Naive thymus-derived CD8-positive, alpha-beta T cell (primary cell): ENCODE results near the gene WFS1. TPM values are rescaled to one million over a fixed set of nuclear protein-coding genes. Genes with fewer than 3 reads are reported as not detected.

ENCODE experiments used
- ATAC-seq, 2 donors: fragments of 150-1000 bp; cut with Tn5 transposase in 1 of 2; sonication (Bioruptor Pico), chemical (Tn5 transposase) in 1 of 2; 1 replicate in 1 of 2; 2 replicates in 1 of 2; pipeline ENCODE4 v1.10.0; 2021; ENCODE audit warnings: mild to moderate bottlenecking in 2 of 2, moderate library complexity in 2 of 2
- POLR2A ChIA-PET: fragments of 350-600 bp; sonication (Branson Sonifier 250); formaldehyde crosslinking; loops from one replicate; lab custom pipeline; 2021; ENCODE audit warnings: antibody characterized with exemption; lab: Charles Lee
- DNase-seq, 10 donors: peaks; one replicate each; pipeline versions ENCODE4 v3.0.0 to v3.0.0-alpha.2; 2020 to 2022
- H3K27ac Mint-ChIP-seq, 10 donors: one replicate each; pipeline ENCODE4 v1.8.0; 2020 to 2022; ENCODE audit warnings: mild to moderate bottlenecking in 10 of 10, mixed read lengths in 10 of 10, moderate library complexity in 4 of 10, inconsistent platforms in 1 of 10
- H3K27me3 Mint-ChIP-seq, 5 donors: one replicate each; pipeline ENCODE4 v1.8.0; 2021 to 2022; ENCODE audit warnings: mixed read lengths in 5 of 5
- H3K36me3 Mint-ChIP-seq, 3 donors: one replicate each; pipeline ENCODE4 v1.8.0; 2020 to 2022; ENCODE audit warnings: mixed read lengths in 3 of 3, mild to moderate bottlenecking in 2 of 3, inconsistent platforms in 1 of 3
- H3K4me1 Mint-ChIP-seq, 4 donors: one replicate each; pipeline ENCODE4 v1.8.0; 2021 to 2022; ENCODE audit warnings: mixed read lengths in 4 of 4
- H3K4me3 Mint-ChIP-seq, 10 donors: one replicate each; pipeline ENCODE4 v1.8.0; 2020 to 2022; ENCODE audit warnings: mild to moderate bottlenecking in 10 of 10, mixed read lengths in 10 of 10, moderate library complexity in 6 of 10, inconsistent platforms in 1 of 10
- H3K9me3 Mint-ChIP-seq, 9 donors: one replicate each; pipeline ENCODE4 v1.8.0; 2020 to 2022; ENCODE audit warnings: mixed read lengths in 9 of 9, mild to moderate bottlenecking in 3 of 9, inconsistent platforms in 1 of 9, moderate library complexity in 1 of 9
- polyA plus RNA-seq, 3 donors: library from polyadenylated mRNA; unstranded; fragments of 300-500 nt; fragmentation: Illumina TruSeq; gene quantifications; one replicate each; pipeline ENCODE4 v1.2.3, GENCODE V29; 2021
- total RNA-seq, 8 experiments: library from RNA in 2 of 8; stranded (reverse) in 2 of 8; gene quantifications; one replicate each; pipeline ENCODE4 v1.2.3 and lab custom pipeline; 2021 to 2026

Gene WFS1
- total and polyA plus RNA-seq, 5 experiments from 2014 or later = 2.9 to 5.9 (median 4.8) TPM

DNA sequence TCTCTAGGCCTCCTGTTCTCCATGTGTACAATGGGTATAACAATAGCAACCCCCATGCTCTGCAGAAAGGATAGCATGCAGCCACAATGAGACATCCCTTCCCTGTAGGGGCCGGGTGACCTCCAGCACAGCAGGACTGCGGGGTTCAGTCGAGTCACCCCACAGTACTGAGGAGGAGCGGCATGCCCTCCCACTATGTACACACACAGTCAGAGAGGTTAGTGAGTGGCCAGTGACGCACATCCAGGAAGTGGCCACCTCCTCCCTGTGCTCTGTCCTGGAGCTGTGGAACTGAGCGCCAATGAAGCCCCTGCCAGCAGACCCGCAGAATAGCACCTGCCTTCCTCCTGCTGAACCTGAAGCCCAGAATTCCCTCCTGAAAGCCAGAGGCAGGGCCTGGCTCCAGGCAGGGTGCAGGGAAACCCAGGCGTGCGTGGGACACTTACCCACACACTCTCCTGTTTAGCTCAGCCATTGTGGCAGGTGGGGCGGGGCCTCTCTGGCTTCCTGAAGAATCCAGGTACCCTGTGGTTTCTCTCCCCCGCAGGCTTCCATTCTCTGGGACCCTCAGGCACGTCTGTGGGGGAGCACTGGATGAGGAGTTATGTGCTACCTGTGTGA is 50.0 kb downstream of the WFS1 start:
- Mint-ChIP-seq H3K36me3 (peaks cover 0 to 4% (median 0%) of the 10 kb centered on the region in 3 donors), H3K9me3 (peaks cover 0 to 12% (median 0%) of the 10 kb centered on the region in 9 donors), H3K4me1 (peaks cover 0 to 3% (median 1%) of the 10 kb centered on the region in 4 donors), H3K4me3 (no peak overlapping the region), H3K27ac (no peak overlapping the region), H3K27me3 (peaks cover 12 to 53% (median 25%) of the 10 kb centered on the region in 5 donors)
- no peak for ATAC-seq
- POLR2A ChIA-PET = no interaction called here
- no peak for DNase-seq

DNA sequence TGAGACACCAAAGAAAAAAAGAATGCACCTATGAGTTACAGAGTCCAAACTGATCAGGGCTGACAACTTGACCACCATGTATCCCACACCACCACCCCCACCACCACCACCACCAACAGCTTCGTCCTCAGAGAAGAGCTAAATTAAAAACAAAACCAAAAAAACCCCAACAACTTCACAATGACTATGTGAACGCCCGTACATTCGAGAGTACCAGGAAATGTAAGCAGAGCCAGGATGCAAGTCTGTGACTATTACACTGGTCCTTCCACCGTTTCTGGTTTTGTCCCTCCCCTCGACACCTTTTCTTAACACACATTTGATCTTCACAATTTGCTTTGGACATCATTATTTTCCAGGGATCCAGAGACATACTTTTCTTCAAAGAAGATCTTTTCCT is 51.0 kb downstream of the WFS1 start:
- POLR2A ChIA-PET = no interaction called here
- peaks cover 12 to 53% (median 25%) of the 10 kb centered on the region in 5 donors for H3K27me3 Mint-ChIP-seq
- H3K36me3 Mint-ChIP-seq = peaks cover 0 to 4% (median 0%) of the 10 kb centered on the region in 3 donors
- DNase-seq (no peak), ATAC-seq (no peak)
- peaks cover 0 to 12% (median 0%) of the 10 kb centered on the region in 9 donors for H3K9me3 Mint-ChIP-seq
- H3K4me1 Mint-ChIP-seq = peaks cover 0 to 6% (median 4%) of the 10 kb centered on the region in 4 donors
- H3K4me3 Mint-ChIP-seq = no peak overlapping the region
- H3K27ac Mint-ChIP-seq = no peak overlapping the region

DNA sequence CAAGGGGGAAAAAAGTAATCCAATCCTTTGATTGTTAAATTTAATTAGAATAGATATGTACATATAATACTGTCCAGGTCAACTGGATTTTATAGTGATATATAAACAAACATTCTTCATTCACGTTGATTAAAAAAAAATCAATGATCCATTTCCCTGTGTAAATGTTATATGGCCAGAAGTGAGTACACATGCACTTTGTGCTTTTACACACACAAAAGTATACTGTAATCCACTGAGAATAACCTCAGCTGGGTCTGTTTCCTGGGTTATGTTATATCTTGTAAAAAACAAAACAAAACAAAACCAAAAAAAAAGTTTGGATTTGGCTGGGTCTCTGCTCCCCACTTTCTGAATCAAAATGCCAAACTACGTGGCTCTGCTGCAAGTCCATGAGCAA is 51.7 kb downstream of the WFS1 start:
- DNase-seq (no peak), ATAC-seq (no peak)
- Mint-ChIP-seq H3K4me1 (peaks cover 0 to 6% (median 4%) of the 10 kb centered on the region in 4 donors), H3K4me3 (no peak overlapping the region), H3K36me3 (peaks cover 0 to 4% (median 0%) of the 10 kb centered on the region in 3 donors), H3K9me3 (peaks cover 0 to 12% (median 0%) of the 10 kb centered on the region in 9 donors), H3K27ac (no peak overlapping the region), H3K27me3 (peaks cover 16 to 56% (median 29%) of the 10 kb centered on the region in 5 donors)
- POLR2A ChIA-PET = no interaction called here

DNA sequence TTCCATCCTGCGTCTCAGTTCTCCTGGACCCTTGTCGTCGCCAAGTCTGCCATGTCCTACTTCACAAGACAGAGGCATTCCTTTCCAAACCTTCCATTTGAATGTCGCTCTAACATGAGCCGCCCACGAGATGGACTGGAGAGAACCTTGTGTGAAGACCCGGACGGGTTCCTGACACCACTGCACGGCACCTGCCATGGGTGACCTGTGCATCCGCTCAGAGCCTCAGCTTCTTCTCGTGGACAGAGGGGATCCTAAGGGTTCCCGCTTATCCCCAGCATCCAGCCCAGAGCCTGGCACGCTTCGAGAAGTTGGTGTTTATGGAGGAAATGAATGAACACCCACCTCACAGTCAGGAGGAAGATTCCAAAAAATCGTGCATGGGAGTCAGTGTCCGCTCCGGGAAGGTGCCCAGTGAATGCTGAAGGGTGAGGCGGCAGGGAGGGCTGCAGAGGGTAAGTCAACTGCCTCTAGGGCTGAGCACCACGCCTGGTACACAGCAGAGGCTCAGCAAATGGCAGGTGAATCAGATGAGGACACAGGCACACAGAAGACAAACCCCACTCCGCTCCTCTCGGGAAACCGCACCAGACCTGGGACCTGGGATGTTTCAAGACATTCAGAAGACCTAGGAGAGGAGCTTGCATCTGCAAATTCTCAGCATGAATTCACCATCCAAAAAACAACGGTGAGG is 52.6 kb downstream of the WFS1 start:
- Mint-ChIP-seq H3K27ac (peak overlapping the region in 1 of 10 donors; percentile 34), H3K4me1 (peaks cover 0 to 6% (median 4%) of the 10 kb centered on the region in 4 donors), H3K36me3 (peaks cover 0 to 4% (median 0%) of the 10 kb centered on the region in 3 donors), H3K9me3 (peaks cover 0 to 12% (median 0%) of the 10 kb centered on the region in 9 donors), H3K4me3 (no peak overlapping the region), H3K27me3 (peaks cover 14 to 60% (median 30%) of the 10 kb centered on the region in 5 donors)
- no peak for DNase-seq
- POLR2A ChIA-PET = no interaction called here
- ATAC-seq = no peak

DNA sequence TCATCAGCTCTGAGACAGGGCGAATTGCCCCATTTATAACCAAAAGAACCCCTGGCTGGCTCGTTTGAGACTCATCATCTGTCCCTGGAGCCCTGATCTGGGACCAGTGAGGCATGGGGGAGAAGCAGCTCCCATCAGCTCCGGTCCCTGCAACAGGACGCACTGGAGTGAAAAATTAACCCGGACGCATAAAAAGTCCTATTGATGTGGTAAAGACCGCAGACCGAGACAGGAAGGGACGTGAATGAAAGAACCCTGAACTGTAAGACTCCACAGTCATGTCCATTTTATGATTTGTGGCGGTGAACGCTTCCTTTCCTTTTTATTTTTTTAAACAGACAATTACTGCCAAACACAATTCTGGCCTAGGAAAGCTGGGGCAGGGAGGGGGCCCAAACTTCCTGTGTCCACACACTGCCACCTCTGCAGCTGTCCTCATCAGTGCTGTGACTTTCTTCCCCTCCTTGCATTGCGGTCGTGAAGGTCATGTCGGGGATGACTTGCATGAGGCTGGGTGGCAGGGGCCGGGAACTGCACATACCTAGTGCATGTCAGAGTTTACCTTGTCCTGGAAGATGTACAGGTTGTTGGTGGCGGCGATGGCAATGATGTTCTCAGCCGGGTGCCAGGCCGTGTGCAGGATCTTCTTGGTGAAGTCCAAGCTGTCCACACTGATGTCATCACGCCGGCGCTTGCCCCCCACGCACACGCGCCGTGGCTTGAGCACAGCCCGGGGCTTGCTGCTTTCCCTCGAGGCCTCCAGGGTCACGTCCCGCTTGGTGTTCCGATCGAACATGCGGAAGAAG is 53.3 kb downstream of the WFS1 start:
- Mint-ChIP-seq H3K9me3 (peaks cover 0 to 12% (median 0%) of the 10 kb centered on the region in 9 donors), H3K4me3 (no peak overlapping the region), H3K27ac (no peak overlapping the region), H3K27me3 (peaks cover 11 to 60% (median 28%) of the 10 kb centered on the region in 5 donors), H3K4me1 (peaks cover 0 to 6% (median 2%) of the 10 kb centered on the region in 4 donors), H3K36me3 (peaks cover 0 to 4% (median 0%) of the 10 kb centered on the region in 3 donors)
- POLR2A ChIA-PET = no interaction called here
- ATAC-seq = no peak
- DNase-seq = no peak

DNA sequence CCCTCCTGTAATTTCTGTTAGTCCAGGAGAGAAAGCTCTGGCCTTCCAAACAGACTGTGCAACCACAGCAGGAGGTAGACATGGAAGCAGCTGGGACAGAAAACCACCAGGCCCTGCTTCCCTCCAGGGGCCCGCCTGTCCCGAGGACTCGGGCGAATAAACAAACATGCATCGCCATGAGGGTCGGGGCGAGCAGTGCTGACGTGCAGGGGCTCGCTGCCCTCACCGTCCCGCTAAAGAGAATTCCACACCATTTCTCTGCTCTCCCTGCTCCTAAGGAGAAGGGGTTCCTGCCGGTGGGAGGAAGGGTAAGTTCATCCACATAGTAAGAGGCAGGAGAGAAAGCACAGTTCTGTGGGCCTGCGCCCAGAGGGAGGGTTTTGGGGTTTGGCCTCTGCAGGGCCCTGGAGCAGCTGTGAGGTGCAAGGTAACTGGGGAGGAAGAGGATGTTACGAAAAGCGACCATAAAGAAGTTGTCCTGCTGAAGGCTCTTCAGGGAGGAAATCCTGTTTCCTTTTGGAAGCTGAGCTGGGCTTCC is 54.9 kb downstream of the WFS1 start:
- no peak overlapping the region for H3K4me3 Mint-ChIP-seq

DNA sequence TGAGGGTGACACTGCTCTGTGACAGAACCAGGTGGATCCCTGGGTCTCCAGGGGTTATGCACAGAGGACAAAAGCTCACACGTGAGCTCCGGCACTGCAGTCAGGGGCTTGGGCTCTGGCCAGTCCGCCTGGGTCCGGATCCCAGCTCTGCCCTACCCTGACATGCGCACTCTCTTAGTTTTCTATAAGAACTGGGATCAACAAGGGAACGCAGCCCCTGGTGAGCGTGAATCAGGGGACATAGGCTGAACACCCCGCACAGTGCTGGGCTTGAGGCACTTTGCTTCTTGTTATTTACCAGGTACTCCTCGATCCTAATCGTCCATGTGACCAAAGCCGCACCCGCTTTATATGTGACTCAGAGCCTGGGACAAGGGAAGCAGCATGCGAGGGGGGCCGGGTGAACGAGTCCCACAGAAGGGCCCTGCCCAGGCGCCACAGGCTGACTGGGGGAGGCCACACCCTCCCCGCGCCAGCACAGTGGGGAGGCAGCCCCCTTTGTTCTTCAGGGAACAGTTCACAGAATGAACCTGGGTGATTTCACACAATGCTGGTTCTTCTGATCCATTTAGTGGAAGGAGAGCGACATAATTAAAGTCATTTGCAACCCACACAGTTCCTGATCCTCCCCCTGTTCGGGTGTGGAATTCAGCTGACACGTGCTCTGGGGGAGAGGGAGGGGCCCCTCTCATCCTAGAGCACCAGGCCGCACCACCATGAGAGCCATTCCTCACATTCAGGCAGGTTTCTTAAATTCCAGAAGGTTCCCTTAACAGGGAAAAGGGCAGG is 55.5 kb downstream of the WFS1 start:
- H3K27ac Mint-ChIP-seq = no peak overlapping the region
- no peak for DNase-seq

More for the DNA sequence above, 54.9 kb downstream of the WFS1 start:
- peaks cover 0 to 6% (median 2%) of the 10 kb centered on the region in 4 donors for H3K4me1 Mint-ChIP-seq
- H3K9me3 Mint-ChIP-seq = peaks cover 0 to 12% (median 0%) of the 10 kb centered on the region in 9 donors
- peaks cover 11 to 58% (median 27%) of the 10 kb centered on the region in 5 donors for H3K27me3 Mint-ChIP-seq
- H3K36me3 Mint-ChIP-seq = peaks cover 0 to 4% (median 0%) of the 10 kb centered on the region in 3 donors
- DNase-seq (no peak), ATAC-seq (no peak)
- POLR2A ChIA-PET = no interaction called here
- peak overlapping the region in 1 of 10 donors; percentile 57 for H3K27ac Mint-ChIP-seq

DNA sequence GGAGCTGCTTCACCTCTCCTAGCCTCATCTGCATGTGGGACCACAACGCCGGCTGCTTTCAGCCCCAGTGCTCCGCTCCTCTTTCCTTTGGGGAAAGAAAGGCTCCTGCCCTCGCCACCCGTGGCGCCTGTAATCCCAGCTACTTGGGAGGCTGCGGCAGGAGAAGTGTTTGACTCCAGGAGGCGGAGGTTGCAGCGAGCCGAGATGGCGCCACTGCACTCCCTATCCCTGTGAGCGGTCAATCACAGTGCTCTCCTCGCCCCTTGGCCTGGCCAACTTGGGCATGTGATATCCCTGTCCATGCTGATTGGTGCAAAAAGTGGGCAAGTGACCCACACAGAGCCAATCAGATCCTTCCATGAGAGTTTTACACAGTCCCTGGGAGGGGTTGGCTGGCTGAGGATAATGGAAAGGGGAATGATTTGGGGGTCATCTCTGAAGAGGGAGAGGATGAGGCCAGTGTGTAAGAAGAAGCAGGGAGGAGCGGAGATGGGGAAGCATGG is 56.2 kb downstream of the WFS1 start:
- POLR2A ChIA-PET = no interaction called here
- H3K4me1 Mint-ChIP-seq = peaks cover 0 to 6% (median 2%) of the 10 kb centered on the region in 4 donors
- no peak overlapping the region for H3K27ac Mint-ChIP-seq
- DNase-seq (no peak), ATAC-seq (no peak)
- H3K27me3 Mint-ChIP-seq = peaks cover 11 to 51% (median 21%) of the 10 kb centered on the region in 5 donors
- no peak overlapping the region for H3K4me3 Mint-ChIP-seq
- H3K9me3 Mint-ChIP-seq = peaks cover 0 to 2% (median 0%) of the 10 kb centered on the region in 9 donors
- H3K36me3 Mint-ChIP-seq = no peaks in the 10 kb centered on the region

More for the DNA sequence above, 55.5 kb downstream of the WFS1 start:
- Mint-ChIP-seq H3K27me3 (peaks cover 11 to 53% (median 24%) of the 10 kb centered on the region in 5 donors), H3K36me3 (peaks cover 0 to under 1% (median 0%) of the 10 kb centered on the region in 3 donors), H3K4me3 (no peak overlapping the region), H3K4me1 (peaks cover 0 to 6% (median 2%) of the 10 kb centered on the region in 4 donors), H3K9me3 (peaks cover 0 to 8% (median 0%) of the 10 kb centered on the region in 9 donors)
- ATAC-seq = no peak
- POLR2A ChIA-PET = no interaction called here

DNA sequence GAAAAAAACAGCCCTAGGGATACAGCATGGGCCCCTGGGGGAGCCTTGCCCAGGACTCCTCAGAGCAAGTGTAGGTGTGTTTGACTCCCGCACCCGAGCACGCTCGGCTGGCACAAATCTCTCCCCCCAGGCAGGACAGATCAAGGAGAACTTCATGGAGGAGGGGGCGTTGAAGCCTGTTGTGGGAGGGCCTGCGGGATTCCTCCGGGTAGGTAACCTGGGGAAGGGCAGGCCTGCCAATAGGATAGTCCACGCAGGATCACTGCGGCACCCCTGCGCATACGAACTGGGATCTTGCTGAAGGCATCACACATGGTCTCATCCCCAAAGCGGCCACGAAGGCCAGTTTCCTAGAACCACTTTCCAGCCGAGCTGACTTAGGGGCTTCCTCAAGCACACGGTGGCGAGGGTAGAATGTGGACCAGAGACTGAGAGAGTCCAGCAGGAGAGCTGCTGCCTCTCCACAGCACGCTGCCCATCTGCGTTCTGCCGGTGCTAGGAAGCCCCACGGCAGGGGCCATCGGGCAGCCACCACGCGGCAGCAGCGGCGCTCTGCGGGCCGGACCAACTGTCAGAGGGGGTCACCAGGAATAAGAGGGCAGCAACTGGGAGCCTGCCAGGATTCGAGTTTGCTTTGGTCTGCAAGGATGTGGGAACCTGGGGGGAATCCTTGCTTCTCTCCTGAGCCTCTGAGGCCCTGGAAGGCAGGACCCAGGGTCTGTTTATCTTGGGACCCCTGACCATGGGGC is 56.8 kb downstream of the WFS1 start:
- H3K4me1 Mint-ChIP-seq = peaks cover 0 to 6% (median 2%) of the 10 kb centered on the region in 4 donors
- no peaks in the 10 kb centered on the region for H3K9me3 Mint-ChIP-seq
- peaks cover 11 to 52% (median 20%) of the 10 kb centered on the region in 5 donors for H3K27me3 Mint-ChIP-seq
- H3K36me3 Mint-ChIP-seq = no peaks in the 10 kb centered on the region
- ATAC-seq (no peak), DNase-seq (no peak)
- H3K4me3 Mint-ChIP-seq = no peak overlapping the region
- POLR2A ChIA-PET = interaction anchor here (1.5 kb wide), 1 partner anchor 72 kb away, joined by 4 read pairs; no protein-coding TSS in a partner anchor
- H3K27ac Mint-ChIP-seq = no peak overlapping the region

DNA sequence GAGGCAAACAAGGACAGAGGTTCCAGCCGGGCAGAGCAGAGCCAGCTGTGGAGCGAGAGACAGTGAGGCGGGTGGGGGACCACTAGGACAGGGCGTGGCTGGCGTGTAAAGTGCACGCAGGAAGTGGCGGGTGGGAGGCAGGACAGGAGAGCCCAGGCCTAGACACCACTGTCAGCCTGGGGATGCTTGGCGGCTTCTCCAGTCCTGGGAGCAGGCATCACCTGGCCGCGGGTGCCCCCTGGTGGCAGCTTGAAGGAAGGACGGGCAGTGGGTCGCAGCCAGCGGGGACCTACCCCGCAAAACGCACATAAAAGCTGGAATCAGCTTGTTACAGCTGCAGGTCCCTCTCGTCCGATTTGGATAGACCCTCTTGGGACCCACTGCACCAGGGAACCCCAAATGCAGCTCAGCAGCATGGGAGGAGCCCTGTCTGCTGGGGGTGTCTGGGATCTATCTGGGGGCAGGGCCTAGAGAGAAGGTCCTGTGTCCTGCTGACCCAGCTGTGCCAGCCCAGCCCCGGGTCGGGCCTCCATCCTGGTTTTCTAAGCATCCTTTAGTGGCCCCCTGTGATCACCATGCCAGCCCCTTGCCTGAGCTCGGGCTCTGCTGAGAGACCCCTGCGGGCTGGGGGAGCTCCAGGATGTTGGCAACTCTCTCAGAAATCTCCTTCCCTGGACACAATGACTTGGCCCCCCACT is 57.7 kb downstream of the WFS1 start:
- DNase-seq = peak; percentile 51 to 86 (median 73)
- POLR2A ChIA-PET = interaction anchor here (0.6 to 1.5 kb wide), 2 partner anchors 73 to 363 kb away, joined by 3 to 4 read pairs; no protein-coding TSS in a partner anchor
- peak; percentile 74 to 93 for ATAC-seq
- Mint-ChIP-seq H3K4me3 (no peak overlapping the region), H3K9me3 (no peaks in the 10 kb centered on the region), H3K36me3 (no peaks in the 10 kb centered on the region), H3K27ac (peak overlapping the region in 2 of 10 donors; percentile 57 to 73), H3K27me3 (peaks cover 8 to 61% (median 17%) of the 10 kb centered on the region in 5 donors), H3K4me1 (peaks cover 0 to 6% (median 2%) of the 10 kb centered on the region in 4 donors)
